K562 (cell line): ENCODE results near the gene RHOV. TPM values are rescaled to one million over a fixed set of nuclear protein-coding genes. Genes with fewer than 3 reads are reported as not detected.

Experiments
- ATAC-seq: fragments of 200-7000 bp; cut with Tn5 transposase; 3 replicates; pipeline ENCODE4 v1.9.1; 2020; ENCODE audit warnings: moderate library complexity
- BruUV-seq: library from RNA; stranded (reverse); fragments of 400-500 nt; replicated peaks from 2 replicates; lab custom pipeline; 2021; lab: Mats Ljungman, UMichigan
- CTCF ChIA-PET: fragments of 300-600 bp; formaldehyde crosslinking; extraction: SDS; loops from one replicate; lab custom pipeline; 2021; ENCODE audit warnings: low intra/inter-chr PET ratio; lab: Yijun Ruan, JAX
- POLR2A ChIA-PET: fragments of 300-600, 350-650 bp; sonication (Branson Sonifier 250); formaldehyde crosslinking; extraction: SDS; loops from one replicate; lab custom pipeline; 2021; ENCODE audit warnings: antibody characterized with exemption, inconsistent platforms; lab: Yijun Ruan, JAX
- DNase-seq, 4 experiments: peaks; one replicate each; pipeline versions ENCODE4 v3.0.0 to v3.0.0-alpha.2; 2011 to 2018; ENCODE audit warnings: low spot score in 3 of 4, mixed read lengths in 3 of 4; ENCODE audit errors: extremely low read depth in 1 of 4
- FAIRE-seq: peaks from 2 replicates; lab custom pipeline; 2011; peaks lifted over from hg19 to GRCh38; lab: Jason Lieb, UNC
- H2AFZ ChIP-seq: 2 replicates; pipeline ENCODE4 v1.6.0; 2011; ENCODE audit warnings: low read depth, low read length, control low read depth, inconsistent platforms
- H3K27ac ChIP-seq: fragments of 200-600 bp; 3 replicates; pipeline ENCODE4 v1.8.0; 2011; ENCODE audit warnings: low read depth, mild to moderate bottlenecking, control low read depth, inconsistent platforms, low read length, moderate library complexity, mixed read lengths; ENCODE audit errors: extremely low read depth
- H3K27me3 ChIP-seq, 2 experiments: fragments of 300-600 bp in 1 of 2; 2 replicates in 1 of 2; 3 replicates in 1 of 2; pipeline versions ENCODE4 v1.6.0 to v1.8.0; 2011; ENCODE audit warnings: inconsistent platforms in 2 of 2, low read length in 2 of 2, mild to moderate bottlenecking in 1 of 2, mixed read lengths in 1 of 2, moderate library complexity in 1 of 2; ENCODE audit not compliant: control insufficient read depth in 2 of 2, insufficient read depth in 2 of 2
- H3K36me3 ChIP-seq: fragments of 300-600 bp; 3 replicates; pipeline ENCODE4 v1.8.0; 2011; ENCODE audit warnings: mild to moderate bottlenecking, low read length, inconsistent platforms; ENCODE audit not compliant: control insufficient read depth, insufficient read depth
- H3K4me1 ChIP-seq, 2 experiments: fragments of 200-600 bp in 1 of 2; replicated peaks in 1 of 2; 2 replicates in 1 of 2; 3 replicates in 1 of 2; pipeline versions ENCODE4 v1.5.1 to v1.8.0; 2011; ENCODE audit warnings: inconsistent platforms in 2 of 2, low read length in 2 of 2, mild to moderate bottlenecking in 1 of 2, mixed read lengths in 1 of 2, moderate library complexity in 1 of 2; ENCODE audit not compliant: control insufficient read depth in 2 of 2, insufficient read depth in 2 of 2
- H3K4me2 ChIP-seq: 2 replicates; pipeline ENCODE4 v1.6.1; 2011; ENCODE audit warnings: low read length, control low read depth, inconsistent platforms, mixed read lengths; ENCODE audit not compliant: insufficient read depth
- H3K4me3 ChIP-seq: fragments of 200-600 bp; sonication (generic), shearing (Covaris generic); 2 replicates; pipeline ENCODE4 v1.5.1; 2016; ENCODE audit warnings: control low read depth, inconsistent platforms
- H3K79me2 ChIP-seq: fragments of 200-600 bp; 3 replicates; pipeline ENCODE4 v1.8.0; 2011; ENCODE audit warnings: low read length, inconsistent platforms; ENCODE audit not compliant: control insufficient read depth, insufficient read depth
- H3K9ac ChIP-seq, 2 experiments: 2 replicates each; pipeline versions ENCODE4 v1.6.0 to v1.6.1; 2011; ENCODE audit warnings: low read depth in 2 of 2, low read length in 2 of 2, control low read depth in 1 of 2, inconsistent platforms in 1 of 2, mild to moderate bottlenecking in 1 of 2, mixed read lengths in 1 of 2; ENCODE audit not compliant: insufficient read depth in 1 of 2
- H3K9me1 ChIP-seq: one replicate; pipeline ENCODE4 v1.6.0; 2011; ENCODE audit warnings: inconsistent platforms, mild to moderate bottlenecking, low read length, moderate library complexity; ENCODE audit not compliant: control insufficient read depth, insufficient read depth
- H3K9me3 ChIP-seq: replicated peaks from 2 replicates; pipeline ENCODE4 v1.5.1; 2011; ENCODE audit warnings: low read depth, low read length, inconsistent platforms; ENCODE audit not compliant: control insufficient read depth, insufficient read depth
- H4K20me1 ChIP-seq: replicated peaks from 2 replicates; pipeline ENCODE4 v1.6.1; 2011; ENCODE audit warnings: low read length, inconsistent platforms, mixed read lengths; ENCODE audit not compliant: control insufficient read depth, insufficient read depth
- ARHGAP35 ChIP-seq: fragments of 450-650 bp; IDR thresholded peaks from 2 replicates; pipeline ENCODE4 v1.6.1; 2018; ENCODE audit not compliant: partially characterized antibody
- CREB5 ChIP-seq: fragments of 250-450 bp; sonication (Bioruptor Pico); IDR thresholded peaks from 2 replicates; pipeline ENCODE4 v1.5.0; 2020; ENCODE audit warnings: mild to moderate bottlenecking
- ETV5 ChIP-seq: sonication (generic); formaldehyde crosslinking; IDR thresholded peaks from 2 replicates; pipeline ENCODE4 v1.4.0; 2020; ENCODE audit warnings: low read depth, mild to moderate bottlenecking, missing genetic modification reagents
- TFAP4 ChIP-seq: sonication (generic); formaldehyde crosslinking; IDR thresholded peaks from 2 replicates; pipeline ENCODE4 v1.8.0; 2022; ENCODE audit warnings: missing genetic modification reagents, mild to moderate bottlenecking, moderate library complexity, borderline replicate concordance
- ZNF764 ChIP-seq: fragments of 250-450 bp; sonication (Bioruptor Pico); IDR thresholded peaks from 2 replicates; pipeline ENCODE4 v1.4.0; 2020; ENCODE audit warnings: low read depth, mild to moderate bottlenecking, moderate library complexity
- WGBS: fragments of 100-300 bp; shearing (Covaris generic); methylation state at CpG from one replicate; pipeline ENCODE4 v1.1.6; 2016; ENCODE audit warnings: low coverage, mixed read lengths; ENCODE audit not compliant: insufficient coverage; ENCODE audit errors: missing lambda C conversion rate; 5-methylcytosine and 5-hydroxymethylcytosine counted together
- in situ Hi-C: fragments of 300-500 bp; cut with MboI; formaldehyde crosslinking; loops from 4 replicates; pipeline ENCODE4 v1.15.0; 2018; ENCODE audit warnings: inconsistent platforms, mixed read lengths
- intact Hi-C: fragments of 100-400 bp; cut with micrococcal nuclease; formaldehyde crosslinking; loops from 2 replicates; pipeline ENCODE4 v1.14.2; 2022
- polyA plus RNA-seq, 8 experiments: library from polyadenylated mRNA; depleted of rRNA in 4 of 8; stranded (reverse) in 5 of 8; unstranded in 3 of 8; fragments of >200 nt; fragmentation: Nextera tagmentation in 2 of 8; fragmentation: Illumina TruSeq in 1 of 8; extraction: Ambion mirVana in 2 of 8; extraction: Trizol in 1 of 8; gene quantifications; 2 replicates each; pipeline versions ENCODE4 v1.2.1 to v1.2.3, GENCODE V29; 2011 to 2014; ENCODE audit warnings: inconsistent platforms in 1 of 8, missing spikeins in 1 of 8
- total RNA-seq, 7 experiments: library from RNA; depleted of rRNA in 6 of 7; stranded (reverse); fragments of >200 nt in 6 of 7; fragmentation: Illumina TruSeq in 2 of 7; extraction: Trizol in 2 of 7; gene quantifications; 2 replicates each; pipeline versions ENCODE4 v1.2.1 to v1.2.3, GENCODE V29; 2011 to 2021; ENCODE audit warnings: low replicate concordance in 1 of 7

RHOV gene
- total and polyA plus RNA-seq, 9 of the 15 experiments (the other 6 are each of a cell fraction or from before 2014, with no cell fraction given): 0.08 to 2.0 (median 1.1) TPM

GRCh38 chr15:40915116-40915661, 41.2 kb upstream of the RHOV start:
- in situ Hi-C loops: no loop called here
- H4K20me1 ChIP-seq: no peaks in the 10 kb centered on the region
- no peak overlapping the region; the same call in 1 of the 2 replicates for H2AFZ ChIP-seq
- no peaks in the 10 kb centered on the region for H3K36me3 ChIP-seq
- no peaks in the 10 kb centered on the region for H3K9me3 ChIP-seq
- TF ChIP-seq CREB5 (CRISPR knock-in tag): no peak
- no peak for TF ChIP-seq ETV5
- TF ChIP-seq TFAP4 (CRISPR knock-in tag): peak; percentile 11; the same call in 1 of the 2 replicates
- TF ChIP-seq ZNF764: no peak
- no peak for TF ChIP-seq ARHGAP35
- intact Hi-C loops: loop anchor here (2.0 kb wide), 1 partner anchor 108 kb away; no protein-coding TSS in a partner anchor
- H3K27ac ChIP-seq: no peak overlapping the region
- H3K4me2 ChIP-seq: no peak overlapping the region
- H3K9ac ChIP-seq: peak overlapping the region in 1 of 2 experiments; percentile 42; a peak in 1 of 4 replicates
- no peak for ATAC-seq
- H3K79me2 ChIP-seq: no peaks in the 10 kb centered on the region
- WGBS: 49% methylated on average over 8 of the region's 12 CpGs
- no peak overlapping the region for H3K4me3 ChIP-seq
- H3K27me3 ChIP-seq: no peaks in the 10 kb centered on the region
- POLR2A ChIA-PET: interaction anchor here (0.6 to 1.3 kb wide), 2 partner anchors 7 to 971 kb away, joined by 3 to 10 read pairs; no protein-coding TSS in a partner anchor
- H3K9me1 ChIP-seq: no peaks in the 10 kb centered on the region
- no peak for FAIRE-seq
- DNase-seq: no peak
- peaks cover 0 to 28% of the 10 kb centered on the region in 2 experiments; a peak in 3 of 5 replicates for H3K4me1 ChIP-seq
- BruUV-seq: no TSS peak
- CTCF ChIA-PET: interaction anchor here (0.7 to 1.5 kb wide), 3 partner anchors 107 to 944 kb away, joined by 3 to 8 read pairs (median 3); no protein-coding TSS in a partner anchor
